NCI-H510A treated with DMSO at 0.1 percent for 48 hours (cell line): ENCODE results near the gene EFEMP2.

ENCODE experiments used
- DNase-seq: peaks from one replicate; lab custom pipeline; 2025; lab: John Stamatoyannopoulos, UW

EFEMP2 gene

DNA sequence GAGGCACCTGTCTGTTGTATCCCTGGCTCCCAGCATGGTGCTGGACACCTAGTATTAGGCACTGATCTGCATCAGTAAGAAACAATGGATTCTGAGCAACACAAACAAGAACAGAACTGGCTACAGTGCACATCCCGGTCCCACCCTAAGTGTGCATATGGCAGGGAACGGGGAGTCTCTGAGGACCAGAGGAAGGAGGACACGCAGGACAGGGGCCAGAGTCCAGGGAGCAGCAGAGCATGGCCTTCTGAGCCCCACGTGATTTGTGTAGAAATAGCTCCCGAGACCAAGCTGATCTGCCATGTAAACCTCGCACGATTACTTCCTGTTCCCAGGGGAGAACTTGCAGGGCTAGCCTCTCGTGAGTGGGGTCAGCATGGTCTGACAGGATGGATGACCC is 51.5 kb downstream of the EFEMP2 start:
- no peak for DNase-seq

DNA sequence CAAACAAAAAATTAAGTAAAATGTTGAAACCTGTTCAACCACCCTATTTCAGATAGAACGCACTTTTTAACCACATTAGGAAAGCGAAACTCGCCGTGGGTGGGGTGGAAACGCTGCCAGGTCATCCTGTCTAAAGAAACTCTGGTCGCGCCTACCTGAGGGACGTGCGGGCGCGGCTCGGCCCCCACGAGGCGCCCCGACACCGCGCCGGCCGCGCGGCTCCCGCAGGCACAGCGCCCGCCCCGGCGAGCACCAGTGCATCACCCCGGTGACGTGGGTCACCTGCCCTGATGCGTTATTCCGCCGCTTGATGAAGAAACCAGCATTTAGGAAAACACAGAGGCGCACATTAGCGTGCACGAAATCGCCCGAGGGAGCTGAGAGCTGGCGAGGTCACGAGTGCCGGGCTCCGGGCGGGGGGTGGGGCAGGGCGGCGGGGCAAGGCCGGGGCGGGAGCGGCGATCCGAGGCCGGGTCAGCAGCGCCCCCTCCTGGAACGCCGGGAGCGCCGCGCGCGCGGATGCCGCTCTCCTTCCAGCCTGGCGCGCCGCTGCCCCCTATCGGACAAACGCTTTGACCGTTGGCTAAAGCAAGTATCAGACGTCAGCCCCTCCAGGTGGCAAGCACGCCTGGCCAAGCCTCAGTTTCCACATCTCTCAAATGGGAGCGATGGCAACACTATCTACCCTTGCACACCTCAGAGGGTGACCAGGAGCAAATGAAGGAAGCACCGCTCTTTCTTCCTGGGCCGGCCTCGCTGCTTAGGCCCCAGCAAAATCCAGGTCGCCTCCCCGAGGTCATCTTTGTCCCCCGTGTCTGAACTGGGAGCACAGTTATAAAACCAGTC is 54.5 kb downstream of the EFEMP2 start:
- peak; percentile 93 for DNase-seq

DNA sequence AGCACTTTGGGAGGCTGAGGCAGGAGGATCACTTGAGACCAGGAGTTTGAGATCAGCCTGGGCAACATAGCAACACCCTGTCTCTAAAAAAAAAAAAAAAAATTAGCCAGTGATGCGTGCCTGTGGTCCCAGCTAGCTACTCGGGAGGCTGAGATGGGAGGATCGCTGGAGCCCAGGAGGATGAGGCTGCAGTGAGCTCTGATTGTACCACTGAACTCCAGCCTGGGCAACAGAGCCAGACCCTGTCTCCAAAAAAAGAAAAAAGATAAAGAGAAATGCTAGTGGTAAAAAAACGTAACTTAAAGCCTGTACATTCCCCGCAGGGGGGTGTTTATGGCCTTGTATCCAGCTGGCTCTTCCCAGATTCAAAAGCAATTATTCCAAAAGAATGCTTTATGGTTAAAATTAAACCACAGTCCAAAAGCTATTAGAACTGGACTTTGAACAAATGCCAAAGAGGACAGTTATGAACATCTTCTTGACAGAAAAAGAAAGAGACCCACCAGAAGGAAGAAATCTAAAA is 55.2 kb downstream of the EFEMP2 start:
- no peak for DNase-seq

DNA sequence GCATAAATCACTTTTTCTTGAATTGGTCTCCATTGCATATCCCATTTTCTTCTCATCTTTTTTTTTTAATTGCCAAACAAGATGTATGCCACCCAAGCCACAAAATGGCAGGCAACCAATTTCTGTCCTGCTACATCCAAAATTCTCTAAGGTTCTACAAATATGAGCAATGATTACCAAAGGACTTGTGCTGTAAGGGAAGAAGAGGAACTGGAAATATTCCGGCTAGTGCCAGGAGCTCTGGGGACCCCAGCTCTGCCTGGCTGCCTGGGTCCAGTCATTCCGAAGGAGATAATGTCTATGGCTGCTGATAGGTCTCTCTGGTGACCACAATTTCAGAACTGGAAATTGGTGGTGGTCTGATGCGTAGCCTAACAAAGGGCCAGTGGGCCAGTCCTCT is 55.9 kb downstream of the EFEMP2 start:
- no peak for DNase-seq
